Spleen (tissue), 11 donors: ENCODE data around the gene FGF8. TPM values are rescaled to one million over a fixed set of nuclear protein-coding genes. Genes with fewer than 3 reads are reported as not detected.

ENCODE experiments used
- DNase-seq: peaks from one replicate; pipeline ENCODE4 v3.0.0-alpha.2; 2020
- H3K27ac ChIP-seq, 8 donors: fragments of 200-600 bp; sonication (generic) in 7 of 8; 1 replicate in 4 of 8; 2 replicates in 4 of 8; pipeline versions ENCODE4 v1.5.0 to v1.8.0; 2016 to 2021; ENCODE audit warnings: inconsistent platforms in 4 of 8, mild to moderate bottlenecking in 4 of 8, moderate library complexity in 1 of 8
- H3K27me3 ChIP-seq, 7 donors: fragments of 200-600 bp; sonication (generic) in 6 of 7; replicated peaks in 1 of 7; 1 replicate in 4 of 7; 2 replicates in 3 of 7; pipeline versions ENCODE4 v1.5.0 to v1.8.0; 2016 to 2021; ENCODE audit warnings: inconsistent platforms in 3 of 7, mild to moderate bottlenecking in 1 of 7
- H3K36me3 ChIP-seq, 6 donors: fragments of 200-600 bp; sonication (generic) in 5 of 6; 1 replicate in 4 of 6; 2 replicates in 2 of 6; pipeline versions ENCODE4 v1.5.0 to v1.8.0; 2016 to 2021; ENCODE audit warnings: inconsistent platforms in 2 of 6
- H3K4me1 ChIP-seq, 6 donors: fragments of 200-600 bp; sonication (generic) in 5 of 6; 1 replicate in 3 of 6; 2 replicates in 3 of 6; pipeline versions ENCODE4 v1.5.0 to v1.8.0; 2016 to 2021; ENCODE audit warnings: inconsistent platforms in 3 of 6
- H3K4me3 ChIP-seq, 8 donors: fragments of 200-600 bp; sonication (generic) in 7 of 8; 1 replicate in 4 of 8; 2 replicates in 4 of 8; pipeline versions ENCODE4 v1.5.0 to v1.8.0; 2016 to 2021; ENCODE audit warnings: inconsistent platforms in 4 of 8, mild to moderate bottlenecking in 4 of 8, moderate library complexity in 2 of 8
- H3K9me3 ChIP-seq, 8 donors: fragments of 200-600 bp; sonication (generic) in 7 of 8; 1 replicate in 4 of 8; 2 replicates in 4 of 8; pipeline versions ENCODE4 v1.5.0 to v1.8.0; 2016 to 2021; ENCODE audit warnings: inconsistent platforms in 4 of 8
- CTCF ChIP-seq, 11 experiments: fragments of 200-600 bp in 7 of 11; fragments of 450-650 bp in 4 of 11; sonication (generic) in 4 of 11; IDR thresholded peaks in 8 of 11; conservative IDR thresholded peaks in 3 of 11; 1 replicate in 7 of 11; 2 replicates in 4 of 11; pipeline versions ENCODE4 v1.4.0 to v1.8.0; 2016 to 2021; ENCODE audit warnings: antibody characterized with exemption in 11 of 11, inconsistent platforms in 4 of 11, mild to moderate bottlenecking in 1 of 11
- POLR2A ChIP-seq, 3 donors: fragments of 450-650 bp; IDR thresholded peaks; one replicate each; pipeline ENCODE4 v1.5.1; 2017; ENCODE audit warnings: antibody characterized with exemption in 3 of 3, mild to moderate bottlenecking in 1 of 3
- POLR2AphosphoS5 ChIP-seq, 3 donors: sonication (generic); formaldehyde crosslinking; IDR thresholded peaks; one replicate each; pipeline ENCODE4 v1.5.1; 2017; ENCODE audit warnings: antibody characterized with exemption in 3 of 3
- WGBS, 5 donors: extraction: QIAGEN DNeasy Blood & Tissue Kit in 3 of 5; methylation state at CpG; one replicate each; pipeline versions ENCODE4 v1.1.5 to v1.1.7; 2013 to 2018; 5-methylcytosine and 5-hydroxymethylcytosine counted together
- intact Hi-C: fragments of 100-400 bp; cut with DNase I; formaldehyde crosslinking; loops from one replicate; pipeline ENCODE4 v1.15.0; 2023; ENCODE audit warnings: low total_unique reads
- polyA plus RNA-seq, 3 donors: library from polyadenylated mRNA; stranded (reverse); fragments of 200-250 nt; gene quantifications; one replicate each; pipeline ENCODE4 v1.2.1, GENCODE V29; 2013
- total RNA-seq, 7 donors: library from RNA; depleted of rRNA in 3 of 7; stranded (reverse); fragments of >200 nt in 3 of 7; fragmentation: NEBNext Ultra II Directional in 4 of 7; extraction: Animal tissue kit (Norgen Biotek cat#: 25700) in 4 of 7; gene quantifications; one replicate each; pipeline versions ENCODE4 v1.1.0 to v1.2.1, GENCODE V29; 2016 to 2021
- donor health status: healthy with polysubstance abuse.
- donor health status: DM: no; HTN: no; CAD: no; lungs with moderate emphysema.
- donor health status: DM: no; HTN: no; CAD: no.
- donor health status: Bipolar disorder and iron deficiency.
- donor health status: healthy.
- donor health status: DM: no; HTN: no; CAD: no.
- donor health status: DM: yes; HTN: yes; CAD: no.

The FGF8 gene
- total and polyA plus RNA-seq, 10 donors, result 0.11 TPM; not detected in 8

- no peak for DNase-seq
- Histone ChIP-seq H3K9me3 (no peaks in the 10 kb centered on the region), H3K4me1 (no peaks in the 10 kb centered on the region), H3K4me3 (no peak overlapping the region), H3K27ac (no peak overlapping the region), H3K36me3 (no peaks in the 10 kb centered on the region), H3K27me3 (peaks cover 0 to 35% (median 0%) of the 10 kb centered on the region in 7 donors)
- no peak for TF ChIP-seq CTCF (IDR thresholded peaks at IDR 0.05 in 8 of 11, conservative IDR thresholded peaks at IDR 0.05 in 3 of 11)
- no peak for TF ChIP-seq POLR2A (IDR thresholded peaks at IDR 0.05)
- TF ChIP-seq POLR2AphosphoS5 (IDR thresholded peaks at IDR 0.05), result no peak
- 44 to 51% (median 46%) methylated on average over 2 of the region's 2 CpGs for WGBS, 5 donors
- intact Hi-C loops, result no loop called here
Measured at GRCh38 chr10:101741938-101742337, 34.0 kb downstream of the FGF8 start.

GRCh38 chr10:101736666-101737065 is 39.2 kb downstream of the FGF8 start:
- DNase-seq, result no peak
- intact Hi-C loops, result no loop called here
- Histone ChIP-seq H3K4me3 (no peak overlapping the region), H3K36me3 (no peaks in the 10 kb centered on the region), H3K9me3 (no peaks in the 10 kb centered on the region), H3K4me1 (no peaks in the 10 kb centered on the region), H3K27me3 (peaks cover 0 to 56% (median 0%) of the 10 kb centered on the region in 7 donors), H3K27ac (no peak overlapping the region)
- TF ChIP-seq POLR2AphosphoS5 (IDR thresholded peaks at IDR 0.05), result no peak
- no peak for TF ChIP-seq CTCF (IDR thresholded peaks at IDR 0.05 in 8 of 11, conservative IDR thresholded peaks at IDR 0.05 in 3 of 11)
- no peak for TF ChIP-seq POLR2A (IDR thresholded peaks at IDR 0.05)
- 75 to 83% (median 79%) methylated on average over 3 of the region's 3 CpGs for WGBS, 5 donors

GRCh38 chr10:101732096-101732495 is 43.8 kb downstream of the FGF8 start:
- H3K36me3 ChIP-seq, result no peaks in the 10 kb centered on the region
- 63 to 77% (median 64%) methylated on average over 1 of the region's 1 CpG for WGBS, 5 donors
- no peak overlapping the region for H3K27ac ChIP-seq
- no peaks in the 10 kb centered on the region for H3K4me1 ChIP-seq
- no peak for TF ChIP-seq POLR2AphosphoS5 (IDR thresholded peaks at IDR 0.05)
- no peak for TF ChIP-seq POLR2A (IDR thresholded peaks at IDR 0.05)
- no peaks in the 10 kb centered on the region for H3K9me3 ChIP-seq
- H3K27me3 ChIP-seq, result peaks cover 0 to 22% (median 0%) of the 10 kb centered on the region in 7 donors
- intact Hi-C loops, result no loop called here
- DNase-seq, result no peak
- no peak overlapping the region for H3K4me3 ChIP-seq

GRCh38 chr10:101726115-101726387 is 49.9 kb downstream of the FGF8 start:
- H3K36me3 ChIP-seq, result no peaks in the 10 kb centered on the region
- intact Hi-C loops, result no loop called here

More at GRCh38 chr10:101726115-101726387, 49.9 kb downstream of the FGF8 start:
- Histone ChIP-seq H3K4me3 (no peak overlapping the region), H3K9me3 (no peaks in the 10 kb centered on the region), H3K4me1 (no peaks in the 10 kb centered on the region), H3K27ac (no peak overlapping the region), H3K27me3 (no peaks in the 10 kb centered on the region)
- no peak for TF ChIP-seq CTCF (IDR thresholded peaks at IDR 0.05 in 8 of 11, conservative IDR thresholded peaks at IDR 0.05 in 3 of 11)
- TF ChIP-seq POLR2AphosphoS5 (IDR thresholded peaks at IDR 0.05), result no peak
- TF ChIP-seq POLR2A (IDR thresholded peaks at IDR 0.05), result no peak
- DNase-seq, result no peak
- 65 to 90% (median 83%) methylated on average over 2 of the region's 2 CpGs for WGBS, 5 donors
